IMR-90 (cell line): ENCODE measurements around the gene ZNF775. TPM values are rescaled to one million over a fixed set of nuclear protein-coding genes. Genes with fewer than 3 reads are reported as not detected.

Experiments used
- ATAC-seq: fragments of 200-7000 bp; cut with Tn5 transposase; 2 replicates; pipeline ENCODE4 v1.9.1; 2020; ENCODE audit warnings: low read depth, mild to moderate bottlenecking, moderate library complexity
- BruUV-seq: library from RNA; stranded (reverse); fragments of 400-500 nt; replicated peaks from 2 replicates; lab custom pipeline; 2021; lab: Mats Ljungman, UMichigan
- CTCF ChIA-PET: fragments of 300-600 bp; formaldehyde crosslinking; extraction: SDS; loops from one replicate; lab custom pipeline; 2021; ENCODE audit warnings: antibody characterized with exemption; lab: Yijun Ruan, JAX
- POLR2A ChIA-PET: fragments of 300-600 bp; sonication (Branson Sonifier 250); formaldehyde crosslinking; loops from one replicate; lab custom pipeline; 2022; ENCODE audit warnings: antibody characterized with exemption; ENCODE audit not compliant: unreplicated experiment; lab: Charles Lee
- DNase-seq: peaks from one replicate; pipeline ENCODE4 v3.0.0; 2013
- H2AFZ ChIP-seq: replicated peaks from 2 replicates; pipeline ENCODE3; 2013; ENCODE audit warnings: low read length, mild to moderate bottlenecking; ENCODE audit not compliant: poor library complexity
- H2AK5ac ChIP-seq: 2 replicates; pipeline ENCODE4 v1.6.1; 2013; ENCODE audit warnings: low read depth, low read length, inconsistent platforms
- H2AK9ac ChIP-seq: replicated peaks from 2 replicates; pipeline ENCODE3; 2013; ENCODE audit warnings: mild to moderate bottlenecking, low read depth, low read length, moderate library complexity; ENCODE audit not compliant: poor library complexity
- H2BK120ac ChIP-seq: 2 replicates; pipeline ENCODE4 v1.6.1; 2013; ENCODE audit warnings: low read depth, low read length, inconsistent platforms
- H2BK15ac ChIP-seq: 3 replicates; pipeline ENCODE4 v1.6.1; 2013; ENCODE audit warnings: low read depth, low read length, inconsistent platforms
- H2BK20ac ChIP-seq: 2 replicates; pipeline ENCODE4 v1.6.1; 2013; ENCODE audit warnings: low read depth, mild to moderate bottlenecking, inconsistent platforms, low read length, moderate library complexity
- H2BK5ac ChIP-seq: 2 replicates; pipeline ENCODE4 v1.6.1; 2013; ENCODE audit warnings: mild to moderate bottlenecking, low read depth, low read length, inconsistent platforms; ENCODE audit not compliant: poor library complexity, severe bottlenecking
- H3K14ac ChIP-seq: replicated peaks from 2 replicates; pipeline ENCODE4 v1.6.1; 2013; ENCODE audit warnings: low read depth, low read length, inconsistent platforms
- H3K18ac ChIP-seq: 2 replicates; pipeline ENCODE4 v1.6.1; 2013; ENCODE audit warnings: low read depth, low read length, control low read depth
- H3K23ac ChIP-seq: 2 replicates; pipeline ENCODE4 v1.6.1; 2013; ENCODE audit warnings: low read depth, low read length, inconsistent platforms
- H3K27ac ChIP-seq: 2 replicates; pipeline ENCODE4 v1.5.1; 2013; ENCODE audit warnings: mild to moderate bottlenecking, control low read depth, low read length; ENCODE audit not compliant: insufficient read depth
- H3K27me3 ChIP-seq: 2 replicates; pipeline ENCODE4 v1.6.1; 2013; ENCODE audit warnings: low read length; ENCODE audit not compliant: control insufficient read depth, insufficient read depth
- H3K36me3 ChIP-seq: 2 replicates; pipeline ENCODE4 v1.6.1; 2013; ENCODE audit warnings: low read length, mixed read lengths; ENCODE audit not compliant: control insufficient read depth, insufficient read depth
- H3K4ac ChIP-seq: 2 replicates; pipeline ENCODE4 v1.6.1; 2013; ENCODE audit warnings: low read depth, low read length, inconsistent platforms
- H3K4me1 ChIP-seq: 2 replicates; pipeline ENCODE4 v1.6.1; 2013; ENCODE audit warnings: low read length, mixed read lengths; ENCODE audit not compliant: control insufficient read depth, insufficient read depth
- H3K4me2 ChIP-seq: 2 replicates; pipeline ENCODE4 v1.6.1; 2013; ENCODE audit warnings: low read depth, mild to moderate bottlenecking, control low read depth, low read length, moderate library complexity
- H3K4me3 ChIP-seq: 2 replicates; pipeline ENCODE4 v1.5.1; 2013; ENCODE audit warnings: low read depth, mild to moderate bottlenecking, control low read depth, low read length, moderate library complexity; ENCODE audit not compliant: insufficient read depth
- H3K56ac ChIP-seq: 2 replicates; pipeline ENCODE4 v1.6.1; 2013; ENCODE audit warnings: low read length, inconsistent platforms; ENCODE audit not compliant: insufficient read depth; ENCODE audit errors: extremely low read depth
- H3K79me1 ChIP-seq, 2 experiments: 2 replicates each; pipeline ENCODE4 v1.6.1; 2013; ENCODE audit warnings: low read length in 2 of 2, inconsistent platforms in 1 of 2, low read depth in 1 of 2
- H3K9ac ChIP-seq: 2 replicates; pipeline ENCODE4 v1.6.1; 2013; ENCODE audit warnings: low read depth, low read length, control low read depth
- H3K9me1 ChIP-seq: 2 replicates; pipeline ENCODE4 v1.6.1; 2013; ENCODE audit warnings: low read length, inconsistent platforms; ENCODE audit not compliant: insufficient read depth
- H3K9me3 ChIP-seq: 2 replicates; pipeline ENCODE4 v1.6.1; 2013; ENCODE audit warnings: low read length; ENCODE audit not compliant: control insufficient read depth, insufficient read depth
- H4K20me1 ChIP-seq: 2 replicates; pipeline ENCODE4 v1.6.1; 2013; ENCODE audit warnings: low read length, inconsistent platforms; ENCODE audit not compliant: insufficient read depth
- H4K5ac ChIP-seq: 2 replicates; pipeline ENCODE4 v1.6.1; 2013; ENCODE audit warnings: mild to moderate bottlenecking, low read depth, low read length, control low read depth
- H4K8ac ChIP-seq, 2 experiments: 2 replicates each; pipeline ENCODE4 v1.6.1; 2013; ENCODE audit warnings: low read depth in 2 of 2, low read length in 2 of 2, control low read depth in 1 of 2, inconsistent platforms in 1 of 2
- H4K91ac ChIP-seq: 2 replicates; pipeline ENCODE4 v1.6.1; 2013; ENCODE audit warnings: low read depth, low read length, inconsistent platforms; ENCODE audit not compliant: insufficient read depth
- BHLHE40 ChIP-seq: fragments of 150-350 bp; IDR thresholded peaks from 2 replicates; pipeline ENCODE4 v1.6.1; 2016; ENCODE audit warnings: mild to moderate bottlenecking, low read depth, low read length
- CEBPB ChIP-seq: IDR thresholded peaks from 2 replicates; pipeline ENCODE4 v1.6.1; 2012; ENCODE audit warnings: low read depth, low read length, improper control_type of control experiment
- ELK1 ChIP-seq: fragments of 150-350 bp; IDR thresholded peaks from 2 replicates; pipeline ENCODE4 v1.6.1; 2016; ENCODE audit warnings: low read depth, mild to moderate bottlenecking, low read length, moderate library complexity, borderline replicate concordance
- MAFK ChIP-seq: IDR thresholded peaks from 2 replicates; pipeline ENCODE4 v1.6.1; 2012; ENCODE audit warnings: low read depth, low read length, improper control_type of control experiment
- MAZ ChIP-seq: IDR thresholded peaks from 2 replicates; pipeline ENCODE4 v1.6.1; 2012; ENCODE audit warnings: low read depth, mild to moderate bottlenecking, low read length, improper control_type of control experiment, moderate library complexity, borderline replicate concordance
- MXI1 ChIP-seq: IDR thresholded peaks from 2 replicates; pipeline ENCODE4 v1.6.1; 2012; ENCODE audit warnings: low read depth, mild to moderate bottlenecking, low read length, moderate library complexity, borderline replicate concordance
- POLR2A ChIP-seq: IDR thresholded peaks from 2 replicates; pipeline ENCODE4 v1.6.1; 2012; ENCODE audit warnings: mild to moderate bottlenecking, low read depth, low read length
- RAD21 ChIP-seq: IDR thresholded peaks from 2 replicates; pipeline ENCODE4 v1.6.1; 2012; ENCODE audit warnings: low read length, improper control_type of control experiment
- RCOR1 ChIP-seq: IDR thresholded peaks from 2 replicates; pipeline ENCODE4 v1.6.1; 2012; ENCODE audit warnings: mild to moderate bottlenecking, low read length, improper control_type of control experiment; ENCODE audit not compliant: insufficient replicate concordance
- RFX5 ChIP-seq: IDR thresholded peaks from 2 replicates; pipeline ENCODE4 v1.8.0; 2012; ENCODE audit warnings: low read depth, mild to moderate bottlenecking, low read length, moderate library complexity
- SMC3 ChIP-seq: fragments of 150-350 bp; IDR thresholded peaks from 2 replicates; pipeline ENCODE4 v1.6.1; 2016; ENCODE audit warnings: low read depth, mild to moderate bottlenecking, antibody characterized with exemption, low read length, moderate library complexity
- USF2 ChIP-seq: fragments of 150-350 bp; IDR thresholded peaks from 2 replicates; pipeline ENCODE4 v1.6.1; 2017; ENCODE audit warnings: mild to moderate bottlenecking, antibody characterized with exemption, low read length, low read depth
- WGBS, 2 experiments: methylation state at CpG; one replicate each; pipeline versions ENCODE4 v1.1.5 to v1.1.7; 2013; ENCODE audit warnings: missing lambda C conversion rate in 2 of 2; ENCODE audit not compliant: insufficient read length in 1 of 2; ENCODE audit errors: extremely low coverage in 2 of 2; 5-methylcytosine and 5-hydroxymethylcytosine counted together
- dilution Hi-C: fragments of 300-500 bp; cut with HindIII; formaldehyde crosslinking; loops from one replicate; pipeline ENCODE4 v1.14.3; 2018; ENCODE audit warnings: low sequenced_read_pairs; ENCODE audit not compliant: unreplicated experiment
- in situ Hi-C: fragments of 300-500 bp; cut with MboI; formaldehyde crosslinking; loops from 3 replicates; pipeline ENCODE4 v1.14.3; 2019; ENCODE audit warnings: low sequenced_read_pairs, inconsistent platforms, mixed read lengths
- intact Hi-C: fragments of 100-400 bp; cut with micrococcal nuclease; formaldehyde crosslinking; loops from 2 replicates; pipeline ENCODE4 v1.10.0; 2022
- polyA plus RNA-seq, 3 experiments: library from polyadenylated mRNA; depleted of rRNA; stranded (reverse); fragments of >200 nt; gene quantifications; 2 replicates each; pipeline ENCODE4 v1.2.3, GENCODE V29; 2012; ENCODE audit warnings: low replicate concordance in 1 of 3
- total RNA-seq: library from RNA; depleted of rRNA; stranded (reverse); fragments of >200 nt; gene quantifications from 2 replicates; pipeline ENCODE4 v1.2.3, GENCODE V29; 2012

ZNF775 gene
- total and polyA plus RNA-seq, 2 of the 4 experiments (the other 2 are of a cell fraction) = 1.4 to 2.6 TPM

- H3K56ac ChIP-seq = no peak overlapping the region
- H3K4me2 ChIP-seq = no peak overlapping the region
- no peaks in the 10 kb centered on the region for H3K27me3 ChIP-seq
- no peak overlapping the region for H3K27ac ChIP-seq
- no peak overlapping the region for H4K8ac ChIP-seq
- H3K9me3 ChIP-seq = no peaks in the 10 kb centered on the region
- no peak overlapping the region for H2BK20ac ChIP-seq
- intact Hi-C loops = no loop called here
- ATAC-seq (no peak), DNase-seq (no peak)
- H3K4ac ChIP-seq = no peak overlapping the region
- H2AFZ ChIP-seq = no peak overlapping the region
- peaks cover 13% of the 10 kb centered on the region for H3K9me1 ChIP-seq
- TF ChIP-seq ELK1 (no peak), MXI1 (no peak), RFX5 (no peak), RCOR1 (no peak), POLR2A (no peak), BHLHE40 (no peak), USF2 (no peak), MAZ (no peak), SMC3 (no peak), MAFK (no peak), RAD21 (no peak), CEBPB (no peak)
- H2AK5ac ChIP-seq = no peak overlapping the region
- in situ Hi-C loops = loop anchor here (25.0 kb wide), 2 partner anchors 549 to 576 kb away; partner anchors contain the start of genes ATP6V0E2, KCNH2 and NOS3
- H4K20me1 ChIP-seq = no peaks in the 10 kb centered on the region; the same call in 1 of the 2 replicates
- H3K36me3 ChIP-seq = no peaks in the 10 kb centered on the region; the same call in 1 of the 2 replicates
- dilution Hi-C loops = no loop called here
- ChIA-PET POLR2A (no interaction called here), CTCF (no interaction called here)
- no peak overlapping the region for H2AK9ac ChIP-seq
- no TSS peak for BruUV-seq
- peaks cover 0 to 13% of the 10 kb centered on the region in 2 experiments; a peak in 3 of 4 replicates for H3K79me1 ChIP-seq
- 100% methylated on average over 1 of the region's 10 CpGs; no CpG with 5 or more reads in 1 of the 2 experiments for WGBS, 2 experiments
- H2BK120ac ChIP-seq = no peak overlapping the region
- no peak overlapping the region for H3K4me3 ChIP-seq
- no peak overlapping the region for H4K5ac ChIP-seq
- H3K4me1 ChIP-seq = peaks cover 10% of the 10 kb centered on the region
- no peak overlapping the region for H2BK15ac ChIP-seq
- no peak overlapping the region for H3K23ac ChIP-seq
- no peak overlapping the region for H2BK5ac ChIP-seq
- no peak overlapping the region for H4K91ac ChIP-seq
- H3K18ac ChIP-seq = no peak overlapping the region
- no peak overlapping the region for H3K14ac ChIP-seq
- H3K9ac ChIP-seq = no peak overlapping the region
Measured at GRCh38 chr7:150410680-150411346, 31.7 kb downstream of the ZNF775 start.
